HepG2 (cell line): ENCODE measurements around the gene SLC27A3. TPM values are rescaled to one million over a fixed set of nuclear protein-coding genes. Genes with fewer than 3 reads are reported as not detected.

Experiments used
- ATAC-seq: fragments of 200-7000 bp; cut with Tn5 transposase; 3 replicates; pipeline ENCODE4 v1.9.1; 2020; ENCODE audit warnings: mild to moderate bottlenecking, moderate library complexity
- BruUV-seq: library from RNA; stranded (reverse); fragments of 400-500 nt; replicated peaks from 2 replicates; lab custom pipeline; 2021; lab: Mats Ljungman, UMichigan
- CTCF ChIA-PET: fragments of 300-600 bp; formaldehyde crosslinking; extraction: SDS; loops from one replicate; lab custom pipeline; 2021; ENCODE audit warnings: low total read pairs, inconsistent platforms, low intra/inter-chr PET ratio; lab: Yijun Ruan, JAX
- POLR2A ChIA-PET: fragments of 350-600 bp; sonication (Branson Sonifier 250); formaldehyde crosslinking; loops from one replicate; lab custom pipeline; 2020; ENCODE audit warnings: antibody characterized with exemption, inconsistent platforms; lab: Yijun Ruan, JAX
- DNase-seq: peaks from one replicate; pipeline ENCODE4 v3.0.0-alpha.2; 2015; ENCODE audit warnings: low spot score
- FAIRE-seq: peaks from 3 replicates; lab custom pipeline; 2011; peaks lifted over from hg19 to GRCh38; lab: Jason Lieb, UNC
- H2AFZ ChIP-seq: one replicate; pipeline ENCODE4 v1.6.1; 2011; ENCODE audit warnings: low read length, inconsistent platforms
- H3K27ac ChIP-seq: fragments of 300-600 bp; 3 replicates; pipeline ENCODE4 v1.8.0; 2011; ENCODE audit warnings: mixed run types, mild to moderate bottlenecking, mixed read lengths, low read length, inconsistent platforms; ENCODE audit not compliant: insufficient read depth; ENCODE audit errors: extremely low read length
- H3K27me3 ChIP-seq, 2 experiments: fragments of 200-600 bp in 1 of 2; 2 replicates in 1 of 2; 3 replicates in 1 of 2; pipeline versions ENCODE4 v1.6.0 to v1.8.0; 2011; ENCODE audit warnings: low read length in 2 of 2, mild to moderate bottlenecking in 2 of 2, moderate library complexity in 2 of 2, inconsistent platforms in 1 of 2; ENCODE audit not compliant: insufficient read depth in 2 of 2, control insufficient read depth in 1 of 2
- H3K36me3 ChIP-seq, 2 experiments: fragments of 200-600 bp in 1 of 2; replicated peaks in 1 of 2; 2 replicates in 1 of 2; 3 replicates in 1 of 2; pipeline versions ENCODE4 v1.5.1 to v1.8.0; 2011; ENCODE audit warnings: low read length in 2 of 2, inconsistent platforms in 1 of 2; ENCODE audit not compliant: insufficient read depth in 2 of 2, control insufficient read depth in 1 of 2
- H3K4me1 ChIP-seq: 2 replicates; pipeline ENCODE4 v1.5.1; 2012; ENCODE audit warnings: low read length, inconsistent platforms; ENCODE audit not compliant: insufficient read depth
- H3K4me2 ChIP-seq: 2 replicates; pipeline ENCODE4 v1.6.0; 2011; ENCODE audit warnings: low read depth, low read length, inconsistent platforms
- H3K4me3 ChIP-seq, 3 experiments: fragments of 200-600 bp in 1 of 3; sonication (generic), shearing (Covaris generic) in 1 of 3; replicated peaks in 1 of 3; 2 replicates each; pipeline ENCODE4 v1.5.1; 2011 to 2016; ENCODE audit warnings: low read length in 3 of 3, inconsistent platforms in 2 of 3, low read depth in 2 of 3, mild to moderate bottlenecking in 2 of 3, control low read depth in 1 of 3, mixed read lengths in 1 of 3; ENCODE audit not compliant: insufficient read depth in 1 of 3
- H3K79me2 ChIP-seq: one replicate; pipeline ENCODE4 v1.6.1; 2011; ENCODE audit warnings: low read length, inconsistent platforms; ENCODE audit not compliant: insufficient read depth
- H3K9ac ChIP-seq: 2 replicates; pipeline ENCODE4 v1.6.0; 2011; ENCODE audit warnings: mild to moderate bottlenecking, low read depth, low read length, inconsistent platforms; ENCODE audit not compliant: insufficient read depth
- H3K9me3 ChIP-seq: 2 replicates; pipeline ENCODE4 v1.5.1; 2012; ENCODE audit warnings: mild to moderate bottlenecking, low read length
- H4K20me1 ChIP-seq: 2 replicates; pipeline ENCODE4 v1.6.0; 2011; ENCODE audit warnings: inconsistent platforms, mild to moderate bottlenecking, low read length, moderate library complexity; ENCODE audit not compliant: insufficient read depth
- AGO2 ChIP-seq: fragments of 200-400 bp; formaldehyde crosslinking; optimal IDR thresholded peaks from 2 replicates; pipeline ENCODE3; 2017; ENCODE audit warnings: mild to moderate bottlenecking, low read depth, low read length, moderate library complexity
- ATF1 ChIP-seq: IDR thresholded peaks from 2 replicates; pipeline ENCODE4 v1.6.1; 2016; ENCODE audit warnings: mild to moderate bottlenecking, control low read depth
- CENPX ChIP-seq: sonication (generic); formaldehyde crosslinking; IDR thresholded peaks from 2 replicates; pipeline ENCODE4 v1.9.0; 2021; ENCODE audit warnings: mild to moderate bottlenecking, missing genetic modification reagents, moderate library complexity
- CHCHD3 ChIP-seq: sonication (generic); formaldehyde crosslinking; IDR thresholded peaks from 2 replicates; pipeline ENCODE4 v1.8.0; 2022; ENCODE audit warnings: mild to moderate bottlenecking, missing genetic modification reagents, moderate library complexity
- DDIT3 ChIP-seq: sonication (generic); formaldehyde crosslinking; IDR thresholded peaks from 2 replicates; pipeline ENCODE4 v1.4.0; 2020; ENCODE audit warnings: mild to moderate bottlenecking, missing genetic modification reagents
- HMG20B ChIP-seq: conservative IDR thresholded peaks from 2 replicates; pipeline ENCODE4 v1.6.1; 2016; ENCODE audit warnings: missing genetic modification reagents, missing compliant biosample characterization
- HNRNPH1 ChIP-seq: fragments of 200-400 bp; formaldehyde crosslinking; optimal IDR thresholded peaks from 2 replicates; pipeline ENCODE3; 2017; ENCODE audit warnings: mild to moderate bottlenecking, low read depth, low read length
- MLX ChIP-seq: IDR thresholded peaks from 2 replicates; pipeline ENCODE4 v1.6.1; 2016
- MTA3 ChIP-seq: sonication (generic); formaldehyde crosslinking; IDR thresholded peaks from 2 replicates; pipeline ENCODE4 v1.4.0; 2020; ENCODE audit warnings: missing genetic modification reagents
- ZFP1 ChIP-seq: IDR thresholded peaks from 2 replicates; pipeline ENCODE4 v1.6.1; 2016
- ZMYM3 ChIP-seq: sonication (generic); formaldehyde crosslinking; IDR thresholded peaks from 2 replicates; pipeline ENCODE4 v1.5.1; 2020; ENCODE audit warnings: mild to moderate bottlenecking, missing genetic modification reagents
- ZNF20 ChIP-seq: sonication (generic); formaldehyde crosslinking; IDR thresholded peaks from 2 replicates; pipeline ENCODE4 v1.4.0; 2020; ENCODE audit warnings: mild to moderate bottlenecking, moderate library complexity, missing genetic modification reagents
- ZNF3 ChIP-seq: IDR thresholded peaks from 2 replicates; pipeline ENCODE4 v1.7.0; 2017; ENCODE audit warnings: inconsistent platforms
- ZNF337 ChIP-seq: sonication (generic); formaldehyde crosslinking; IDR thresholded peaks from 2 replicates; pipeline ENCODE4 v1.5.1; 2020; ENCODE audit warnings: missing genetic modification reagents, low read depth, mild to moderate bottlenecking, borderline replicate concordance
- ZNF678 ChIP-seq: sonication (generic); formaldehyde crosslinking; IDR thresholded peaks from 2 replicates; pipeline ENCODE4 v1.4.0; 2020; ENCODE audit warnings: mild to moderate bottlenecking, missing genetic modification reagents
- ZNF724P ChIP-seq: sonication (generic); formaldehyde crosslinking; IDR thresholded peaks from 2 replicates; pipeline ENCODE4 v1.8.0; 2022; ENCODE audit warnings: missing genetic modification reagents, borderline replicate concordance
- WGBS: methylation state at CpG from one replicate; pipeline ENCODE4 v1.1.6; 2017; ENCODE audit warnings: low lambda C conversion rate; 5-methylcytosine and 5-hydroxymethylcytosine counted together
- in situ Hi-C: cut with HindIII; loops from 2 replicates; pipeline ENCODE4 v1.10.0; 2017; ENCODE audit warnings: low pct_unique_long_range_greater_than_20kb; ENCODE audit not compliant: extremely low pct_ligation_motif_present
- intact Hi-C: fragments of 100-400 bp; cut with micrococcal nuclease; formaldehyde crosslinking; loops from one replicate; pipeline ENCODE4 v1.10.0; 2022; ENCODE audit not compliant: unreplicated experiment
- polyA plus RNA-seq, 8 experiments: library from polyadenylated mRNA; depleted of rRNA in 3 of 8; stranded (reverse) in 7 of 8; unstranded in 1 of 8; fragments of >200 nt; fragmentation: Illumina TruSeq in 4 of 8; extraction: Trizol in 4 of 8; gene quantifications; 2 replicates each; pipeline versions ENCODE4 v1.2.1 to v1.2.3, GENCODE V29; 2011 to 2016; ENCODE audit warnings: low read depth in 4 of 8, missing spikeins in 1 of 8, mixed read lengths in 1 of 8; ENCODE audit not compliant: insufficient read depth in 1 of 8
- total RNA-seq, 5 experiments: library from RNA; depleted of rRNA; stranded (reverse); fragments of >200 nt; fragmentation: Illumina TruSeq; extraction: Trizol; gene quantifications; 2 replicates each; pipeline ENCODE4 v1.2.3, GENCODE V29; 2016; ENCODE audit warnings: low read depth in 1 of 5

Gene SLC27A3
- total and polyA plus RNA-seq, 2 of the 13 experiments (the other 11 are each of a cell fraction or from before 2014, with no cell fraction given): 4.3 to 10.3 TPM

GRCh38 chr1:153799566-153800465, 24.6 kb downstream of the SLC27A3 start:
- H3K79me2 ChIP-seq: no peaks in the 10 kb centered on the region
- no peak overlapping the region for H2AFZ ChIP-seq
- in situ Hi-C loops: loop anchor here (5.0 kb wide), 1 partner anchor 187 kb away; the partner anchor contains the start of gene RAB13
- no peak overlapping the region for H3K4me3 ChIP-seq
- FAIRE-seq: no peak
- peaks cover 27% of the 10 kb centered on the region for H3K4me1 ChIP-seq
- WGBS: 74% methylated on average over 21 of the region's 27 CpGs
- H3K4me2 ChIP-seq: no peak overlapping the region
- no TSS peak for BruUV-seq
- no peak overlapping the region for H3K9ac ChIP-seq
- intact Hi-C loops: loop anchor here (5.0 kb wide), 1 partner anchor 167 kb away; the partner anchor contains the start of gene CREB3L4
- no peak for DNase-seq
- no peak overlapping the region for H3K27ac ChIP-seq
- peaks cover 5 to 21% of the 10 kb centered on the region in 2 experiments; a peak in 4 of 5 replicates for H3K27me3 ChIP-seq
- peak; percentile 42 for TF ChIP-seq AGO2
- no peak for TF ChIP-seq DDIT3
- no peaks in the 10 kb centered on the region for H3K36me3 ChIP-seq
- no peaks in the 10 kb centered on the region for H3K9me3 ChIP-seq
- POLR2A ChIA-PET: no interaction called here
- CTCF ChIA-PET: no interaction called here
- H4K20me1 ChIP-seq: no peaks in the 10 kb centered on the region
- no peak for ATAC-seq

GRCh38 chr1:153800516-153800915, 25.3 kb downstream of the SLC27A3 start:
- POLR2A ChIA-PET: no interaction called here
- CTCF ChIA-PET: no interaction called here
- Histone ChIP-seq H4K20me1 (no peaks in the 10 kb centered on the region), H3K79me2 (no peaks in the 10 kb centered on the region), H2AFZ (no peak overlapping the region), H3K9ac (no peak overlapping the region), H3K4me1 (peaks cover 20% of the 10 kb centered on the region), H3K9me3 (no peaks in the 10 kb centered on the region), H3K4me2 (no peak overlapping the region), H3K36me3 (no peaks in the 10 kb centered on the region), H3K27me3 (peaks cover under 1 to 14% of the 10 kb centered on the region in 2 experiments; a peak in 4 of 5 replicates), H3K27ac (no peak overlapping the region), H3K4me3 (no peak overlapping the region)
- ATAC-seq (peak; percentile 6; the same call in 1 of the 3 replicates), FAIRE-seq (no peak), DNase-seq (no peak)
- intact Hi-C loops: no loop called here
- in situ Hi-C loops: no loop called here
- TF ChIP-seq ZNF678 (CRISPR knock-in tag) (no peak), CENPX (no peak), HNRNPH1 (no peak), ZNF3 (CRISPR knock-in tag) (no peak), ZNF337 (CRISPR knock-in tag) (no peak), MTA3 (CRISPR knock-in tag) (no peak), ZFP1 (CRISPR knock-in tag) (no peak), MLX (CRISPR knock-in tag) (no peak), HMG20B (CRISPR knock-in tag) (no peak), ATF1 (CRISPR knock-in tag) (no peak), CHCHD3 (CRISPR knock-in tag) (no peak), ZNF724P (CRISPR knock-in tag) (no peak), ZNF20 (no peak), ZMYM3 (CRISPR knock-in tag) (no peak)
- no TSS peak for BruUV-seq
- WGBS: no CpG with 5 or more reads among the region's 7 CpGs
